Effector CD8-positive, alpha-beta T cell (primary cell): ENCODE measurements around the gene TMEM203.
A peak's percentile ranks its signal among the peaks of the same experiment; 100 is the strongest.

ENCODE experiments used
- DNase-seq: peaks from one replicate; lab custom pipeline; 2025; lab: John Stamatoyannopoulos, UW

TMEM203 gene

GRCh38 chr9:137230705-137231371 is 25.4 kb upstream of the TMEM203 start, which contains the start of gene SLC34A3:
SLC34A3 (plus strand) TSS chr9:137230901; CDS start chr9:137231703, 802 bp downstream.
- DNase-seq: no peak

- DNase-seq: no peak
Observed at GRCh38 chr9:137229903-137230704, 24.7 kb upstream of the TMEM203 start.

GRCh38 chr9:137228968-137229896 is 23.8 kb upstream of the TMEM203 start:
- DNase-seq: no peak

GRCh38 chr9:137228506-137228967 is 23.1 kb upstream of the TMEM203 start:
- no peak for DNase-seq

- no peak for DNase-seq
Observed at GRCh38 chr9:137227853-137228505, 22.5 kb upstream of the TMEM203 start.

GRCh38 chr9:137227054-137227852 is 21.8 kb upstream of the TMEM203 start, which contains the start of gene RNF224:
RNF224 (plus strand) TSS chr9:137227502; CDS start chr9:137228336, 834 bp downstream.
- peak; percentile 74 for DNase-seq

GRCh38 chr9:137226338-137227053 is 21.0 kb upstream of the TMEM203 start:
- no peak for DNase-seq

- no peak for DNase-seq
Observed at GRCh38 chr9:137225699-137226331, 20.4 kb upstream of the TMEM203 start.

GRCh38 chr9:137224830-137225694 is 19.6 kb upstream of the TMEM203 start, which contains the start of gene CYSRT1:
CYSRT1 (plus strand) TSS chr9:137225174; CDS start chr9:137225622, 448 bp downstream.
- no peak for DNase-seq

GRCh38 chr9:137223078-137223970 is 17.9 kb upstream of the TMEM203 start:
- peak; percentile 99 for DNase-seq

- DNase-seq: no peak
Observed at GRCh38 chr9:137222190-137223077, 17.0 kb upstream of the TMEM203 start, which contains the start of gene RNF208. RNF208 (minus strand) TSS chr9:137222240; CDS start chr9:137221212, 1,028 bp downstream.

- DNase-seq: no peak
Observed at GRCh38 chr9:137221506-137222111, 16.2 kb upstream of the TMEM203 start.

GRCh38 chr9:137221095-137221505 is 15.7 kb upstream of the TMEM203 start:
- DNase-seq: no peak

- no peak for DNase-seq
Observed at GRCh38 chr9:137220317-137221094, 15.1 kb upstream of the TMEM203 start.
